NCI-H2107 treated with DMSO at 0.1 percent for 48 hours (cell line): ENCODE results near the gene CCNG2.

ENCODE experiments used
- DNase-seq: peaks from one replicate; lab custom pipeline; 2025; ENCODE audit not compliant: unreplicated experiment; lab: John Stamatoyannopoulos, UW

Gene CCNG2

GRCh38 chr4:77201343-77201742 is 44.3 kb downstream of the CCNG2 start:
- DNase-seq, result no peak

- no peak for DNase-seq
Observed at GRCh38 chr4:77201857-77202256, 44.9 kb downstream of the CCNG2 start.

- no peak for DNase-seq
Observed at GRCh38 chr4:77202491-77202890, 45.5 kb downstream of the CCNG2 start.

GRCh38 chr4:77203380-77204197 is 46.6 kb downstream of the CCNG2 start:
- DNase-seq, result peak; percentile 28

GRCh38 chr4:77204621-77205020 is 47.6 kb downstream of the CCNG2 start:
- no peak for DNase-seq

GRCh38 chr4:77209012-77209411 is 52.0 kb downstream of the CCNG2 start:
- no peak for DNase-seq

- no peak for DNase-seq
Observed at GRCh38 chr4:77209936-77210335, 52.9 kb downstream of the CCNG2 start.

GRCh38 chr4:77215107-77215506 is 58.1 kb downstream of the CCNG2 start:
- DNase-seq, result no peak

- no peak for DNase-seq
Observed at GRCh38 chr4:77217526-77217925, 60.5 kb downstream of the CCNG2 start.

GRCh38 chr4:77219266-77219665 is 62.3 kb downstream of the CCNG2 start:
- no peak for DNase-seq
